Ovary (tissue), 9 donors: ENCODE results near the gene NEU4. TPM values are rescaled to one million over a fixed set of nuclear protein-coding genes. Genes with fewer than 3 reads are reported as not detected.
"Not testable (repeated sequence)": the region's sequence is repeated elsewhere in the genome, so short reads cannot be mapped to it uniquely, and the experiment has no call there.

ENCODE experiments used
- DNase-seq, 5 donors: peaks; one replicate each; pipeline ENCODE4 v3.0.0-alpha.2; 2019 to 2020
- H3K27ac ChIP-seq, 2 donors: fragments of 200-600 bp; one replicate each; pipeline versions ENCODE4 v1.5.1 to v1.8.0; 2019 to 2022
- H3K27me3 ChIP-seq: fragments of 200-600 bp; one replicate; pipeline ENCODE4 v1.8.0; 2022
- H3K36me3 ChIP-seq: fragments of 200-600 bp; sonication (generic); one replicate; pipeline ENCODE4 v1.5.1; 2019
- H3K4me1 ChIP-seq: one replicate; pipeline ENCODE4 v1.8.1; 2013; ENCODE audit warnings: mild to moderate bottlenecking, moderate library complexity; ENCODE audit not compliant: insufficient read depth
- H3K4me3 ChIP-seq: fragments of 200-600 bp; sonication (generic); one replicate; pipeline ENCODE4 v1.5.1; 2017
- H3K9me3 ChIP-seq, 2 donors: fragments of 200-600 bp in 1 of 2; sonication (generic) in 1 of 2; one replicate each; pipeline versions ENCODE4 v1.5.1 to v1.8.1; 2013 to 2019; ENCODE audit warnings: mild to moderate bottlenecking in 1 of 2, moderate library complexity in 1 of 2
- CTCF ChIP-seq, 3 donors: fragments of 450-650 bp in 2 of 3; fragments of 200-600 bp in 1 of 3; IDR thresholded peaks; one replicate each; pipeline versions ENCODE4 v1.5.1 to v1.8.0; 2016 to 2022; ENCODE audit warnings: antibody characterized with exemption in 3 of 3, mild to moderate bottlenecking in 1 of 3
- EP300 ChIP-seq: sonication (generic); formaldehyde crosslinking; IDR thresholded peaks from one replicate; pipeline ENCODE4 v1.6.1; 2017; ENCODE audit warnings: antibody characterized with exemption
- POLR2A ChIP-seq: fragments of 450-650 bp; IDR thresholded peaks from one replicate; pipeline ENCODE4 v1.6.1; 2017; ENCODE audit warnings: antibody characterized with exemption, mild to moderate bottlenecking, moderate library complexity
- WGBS, 3 donors: extraction: QIAGEN DNeasy Blood & Tissue Kit in 1 of 3; methylation state at CpG; one replicate each; pipeline versions ENCODE4 v1.1.5 to v1.1.7; 2013 to 2017; 5-methylcytosine and 5-hydroxymethylcytosine counted together
- intact Hi-C, 4 donors: fragments of 100-400 bp; cut with DNase I; formaldehyde crosslinking; loops; one replicate each; pipeline versions ENCODE4 v1.11.0 to v1.15.1; 2022 to 2023
- polyA plus RNA-seq, 2 donors: library from polyadenylated mRNA; stranded (reverse); fragments of 200-250 nt in 1 of 2; fragments of 350-450 nt in 1 of 2; fragmentation: Illumina TruSeq in 1 of 2; extraction: RNeasy Lipid Tissue Mini Kit (QIAGEN cat#74804) in 1 of 2; gene quantifications; one replicate each; pipeline ENCODE4 v1.2.3, GENCODE V29; 2013 to 2014
- total RNA-seq, 7 donors: library from RNA; depleted of rRNA in 2 of 7; stranded (reverse); fragments of >200 nt in 2 of 7; fragmentation: NEBNext Ultra II Directional in 3 of 7; extraction: Animal tissue kit (Norgen Biotek cat#: 25700) in 3 of 7; gene quantifications; one replicate each; pipeline versions ENCODE4 v1.1.0 to v1.2.4, GENCODE V29; 2016 to 2023
- donor health status: DM: no; HTN: no; CAD: no; lungs with moderate emphysema.
- donor health status: DM: no; HTN: no; CAD: no.
- donor health status: Bipolar disorder and iron deficiency.
- donor health status: DM: yes; HTN: yes; CAD: no.
- donor health status: DM: no; HTN: no; CAD: no.
- donor health status: DM: yes; HTN: yes; CAD: no.

The NEU4 gene
- total and polyA plus RNA-seq, 9 donors: 0.23 to 7.2 (median 0.84) TPM; not detected in 2

GRCh38 chr2:241788135-241788534 is 20.9 kb upstream of the NEU4 start:
- Histone ChIP-seq H3K9me3 (no peaks in the 10 kb centered on the region), H3K4me3 (no peak overlapping the region), H3K36me3 (no peaks in the 10 kb centered on the region), H3K27ac (no peak overlapping the region), H3K4me1 (no peaks in the 10 kb centered on the region), H3K27me3 (no peaks in the 10 kb centered on the region)
- no peak for TF ChIP-seq CTCF (IDR thresholded peaks at IDR 0.05)
- no peak for TF ChIP-seq EP300
- TF ChIP-seq POLR2A: no peak
- WGBS, 3 donors: 83 to 89% (median 85%) methylated on average over 4 of the region's 4 CpGs
- DNase-seq: no peak
- intact Hi-C loops: no loop called here

GRCh38 chr2:241788572-241788971 is 20.4 kb upstream of the NEU4 start:
- TF ChIP-seq EP300: no peak
- TF ChIP-seq CTCF (IDR thresholded peaks at IDR 0.05): no peak
- 45 to 49% (median 46%) methylated on average over 3 of the region's 3 CpGs for WGBS, 3 donors
- intact Hi-C loops: no loop called here

GRCh38 chr2:241791385-241791784 is 17.6 kb upstream of the NEU4 start:
- 23 to 43% (median 36%) methylated on average over 3 of the region's 3 CpGs for WGBS, 3 donors
- intact Hi-C loops, H3K27me3 ChIP-seq, H3K9me3 ChIP-seq, H3K4me3 ChIP-seq, H3K27ac ChIP-seq, DNase-seq, H3K4me1 ChIP-seq, H3K36me3 ChIP-seq: not testable (repeated sequence)

More at GRCh38 chr2:241788572-241788971, 20.4 kb upstream of the NEU4 start:
- no peaks in the 10 kb centered on the region for H3K27me3 ChIP-seq
- H3K27ac ChIP-seq: no peak overlapping the region
- H3K4me1 ChIP-seq: no peaks in the 10 kb centered on the region
- no peak overlapping the region for H3K4me3 ChIP-seq
- no peaks in the 10 kb centered on the region for H3K9me3 ChIP-seq
- H3K36me3 ChIP-seq: no peaks in the 10 kb centered on the region
- no peak for DNase-seq

GRCh38 chr2:241793385-241793784 is 15.6 kb upstream of the NEU4 start:
- H3K27me3 ChIP-seq: no peaks in the 10 kb centered on the region
- intact Hi-C loops: no loop called here
- no peaks in the 10 kb centered on the region for H3K9me3 ChIP-seq
- H3K36me3 ChIP-seq: no peaks in the 10 kb centered on the region
- H3K27ac ChIP-seq: no peak overlapping the region
- no peaks in the 10 kb centered on the region for H3K4me1 ChIP-seq
- TF ChIP-seq POLR2A (no peak), EP300 (no peak), CTCF (IDR thresholded peaks at IDR 0.05) (no peak)
- WGBS, 3 donors: 88 to 93% (median 91%) methylated on average over 5 of the region's 5 CpGs
- H3K4me3 ChIP-seq: no peak overlapping the region
- DNase-seq: no peak

GRCh38 chr2:241794250-241794823 is 14.7 kb upstream of the NEU4 start:
- peak in 1 of 5 donors; percentile 26 for DNase-seq
- Histone ChIP-seq H3K27ac (no peak overlapping the region), H3K27me3 (no peaks in the 10 kb centered on the region), H3K4me1 (no peaks in the 10 kb centered on the region), H3K36me3 (no peaks in the 10 kb centered on the region), H3K4me3 (no peak overlapping the region), H3K9me3 (no peaks in the 10 kb centered on the region)
- TF ChIP-seq EP300: no peak
- TF ChIP-seq POLR2A: no peak
- TF ChIP-seq CTCF (IDR thresholded peaks at IDR 0.05): no peak
- intact Hi-C loops: no loop called here
- 85 to 91% (median 86%) methylated on average over 10 of the region's 10 CpGs for whole genome bisulfite sequencing, 3 donors
